ENCODE data around the gene PPARGC1A.

DNA sequence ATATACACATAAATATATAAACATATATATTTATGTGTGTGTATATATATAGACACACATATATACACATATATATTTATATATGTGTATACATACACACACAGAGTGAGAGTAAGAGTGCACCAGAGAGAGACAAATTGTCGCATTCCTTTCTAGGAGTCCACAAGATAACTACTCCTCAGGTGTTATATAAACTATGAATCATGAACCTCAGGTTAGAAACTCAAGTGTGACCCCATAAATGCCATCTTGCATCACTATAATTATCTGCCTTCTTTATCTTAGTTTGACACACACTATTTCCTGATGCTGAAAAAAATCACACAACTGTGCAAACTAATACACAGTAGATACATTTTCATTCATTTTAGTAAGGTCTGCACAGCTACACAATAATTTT, 135.2 kb downstream of the PPARGC1A start:
- TF ChIP-seq, protein P1, sequence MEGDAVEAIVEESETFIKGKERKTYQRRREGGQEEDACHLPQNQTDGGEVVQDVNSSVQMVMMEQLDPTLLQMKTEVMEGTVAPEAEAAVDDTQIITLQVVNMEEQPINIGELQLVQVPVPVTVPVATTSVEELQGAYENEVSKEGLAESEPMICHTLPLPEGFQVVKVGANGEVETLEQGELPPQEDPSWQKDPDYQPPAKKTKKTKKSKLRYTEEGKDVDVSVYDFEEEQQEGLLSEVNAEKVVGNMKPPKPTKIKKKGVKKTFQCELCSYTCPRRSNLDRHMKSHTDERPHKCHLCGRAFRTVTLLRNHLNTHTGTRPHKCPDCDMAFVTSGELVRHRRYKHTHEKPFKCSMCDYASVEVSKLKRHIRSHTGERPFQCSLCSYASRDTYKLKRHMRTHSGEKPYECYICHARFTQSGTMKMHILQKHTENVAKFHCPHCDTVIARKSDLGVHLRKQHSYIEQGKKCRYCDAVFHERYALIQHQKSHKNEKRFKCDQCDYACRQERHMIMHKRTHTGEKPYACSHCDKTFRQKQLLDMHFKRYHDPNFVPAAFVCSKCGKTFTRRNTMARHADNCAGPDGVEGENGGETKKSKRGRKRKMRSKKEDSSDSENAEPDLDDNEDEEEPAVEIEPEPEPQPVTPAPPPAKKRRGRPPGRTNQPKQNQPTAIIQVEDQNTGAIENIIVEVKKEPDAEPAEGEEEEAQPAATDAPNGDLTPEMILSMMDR (IDR thresholded peaks at IDR 0.05), result no peak
- no peak for TF ChIP-seq POLR2A (IDR thresholded peaks at IDR 0.05)
